BLaER1 (cell line): ENCODE data around the gene RAB35.

Experiments used
- H3K27ac ChIP-seq: shearing (Covaris generic); formaldehyde crosslinking; 2 replicates; pipeline ENCODE4 v1.8.1; 2022
- H3K27me3 ChIP-seq: shearing (Covaris generic); formaldehyde crosslinking; 2 replicates; pipeline ENCODE4 v1.8.1; 2022
- H3K36me3 ChIP-seq: shearing (Covaris generic); formaldehyde crosslinking; 2 replicates; pipeline ENCODE4 v1.8.1; 2022
- H3K4me1 ChIP-seq: shearing (Covaris generic); formaldehyde crosslinking; 2 replicates; pipeline ENCODE4 v1.8.1; 2022
- H3K4me2 ChIP-seq: shearing (Covaris generic); formaldehyde crosslinking; 2 replicates; pipeline ENCODE4 v1.8.1; 2022
- H3K4me3 ChIP-seq: shearing (Covaris generic); formaldehyde crosslinking; 2 replicates; pipeline ENCODE4 v1.8.1; 2022
- H3K9ac ChIP-seq: shearing (Covaris generic); formaldehyde crosslinking; 2 replicates; pipeline ENCODE4 v1.8.1; 2022
- H3K9me3 ChIP-seq: shearing (Covaris generic); formaldehyde crosslinking; 2 replicates; pipeline ENCODE4 v1.8.1; 2022
- H4K20me1 ChIP-seq: shearing (Covaris generic); formaldehyde crosslinking; 2 replicates; pipeline ENCODE4 v1.8.1; 2022
- Cebpa-rat ChIP-seq: shearing (Covaris generic); IDR thresholded peaks from 2 replicates; pipeline ENCODE4 v1.8.1; 2022

Gene RAB35

DNA sequence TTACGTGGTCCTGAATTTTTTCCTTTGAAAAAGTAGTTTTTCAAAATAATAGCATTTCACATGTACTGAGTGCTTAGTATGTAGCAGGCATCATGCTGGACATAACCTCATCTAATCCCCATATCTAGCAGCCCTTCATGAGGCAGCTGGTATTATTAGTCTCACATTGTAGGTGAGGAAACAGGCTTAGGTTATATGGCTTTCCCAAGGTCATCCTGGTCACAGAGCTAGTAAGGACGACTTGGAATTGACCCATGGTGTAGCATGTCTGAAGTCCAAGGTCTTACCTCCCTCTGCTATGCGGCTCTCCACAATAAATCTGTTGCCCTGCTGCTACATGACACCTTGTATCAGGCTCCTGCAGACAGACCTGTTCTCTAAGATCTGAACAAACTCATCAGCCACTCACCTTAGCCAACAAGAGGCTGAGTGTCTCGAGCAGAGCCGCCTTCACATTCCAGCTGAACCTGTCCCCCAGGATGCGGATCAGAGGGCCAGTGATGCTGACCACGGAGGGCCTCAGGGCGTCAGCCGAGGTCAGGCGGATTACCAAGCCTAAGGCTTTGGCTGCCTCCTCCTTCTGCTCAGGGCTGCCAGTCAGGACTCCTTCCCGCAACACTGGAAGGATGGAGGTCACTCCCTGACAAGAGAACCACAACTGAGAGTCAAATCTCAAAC lies 19.7 kb upstream of the RAB35 start:
- Histone ChIP-seq H3K9me3 (no peaks in the 10 kb centered on the region), H3K9ac (0 out of 2 replicates have a peak overlapping the region, but pooled peaks have one; percentile 13), H4K20me1 (peaks cover 51% of the 10 kb centered on the region), H3K27ac (no peak overlapping the region), H3K36me3 (peaks cover 100% of the 10 kb centered on the region), H3K4me3 (no peak overlapping the region), H3K4me1 (peaks cover 22% of the 10 kb centered on the region; the same call in 1 of the 2 replicates), H3K27me3 (no peaks in the 10 kb centered on the region), H3K4me2 (no peak overlapping the region)
- no peak for TF ChIP-seq Cebpa-rat

DNA sequence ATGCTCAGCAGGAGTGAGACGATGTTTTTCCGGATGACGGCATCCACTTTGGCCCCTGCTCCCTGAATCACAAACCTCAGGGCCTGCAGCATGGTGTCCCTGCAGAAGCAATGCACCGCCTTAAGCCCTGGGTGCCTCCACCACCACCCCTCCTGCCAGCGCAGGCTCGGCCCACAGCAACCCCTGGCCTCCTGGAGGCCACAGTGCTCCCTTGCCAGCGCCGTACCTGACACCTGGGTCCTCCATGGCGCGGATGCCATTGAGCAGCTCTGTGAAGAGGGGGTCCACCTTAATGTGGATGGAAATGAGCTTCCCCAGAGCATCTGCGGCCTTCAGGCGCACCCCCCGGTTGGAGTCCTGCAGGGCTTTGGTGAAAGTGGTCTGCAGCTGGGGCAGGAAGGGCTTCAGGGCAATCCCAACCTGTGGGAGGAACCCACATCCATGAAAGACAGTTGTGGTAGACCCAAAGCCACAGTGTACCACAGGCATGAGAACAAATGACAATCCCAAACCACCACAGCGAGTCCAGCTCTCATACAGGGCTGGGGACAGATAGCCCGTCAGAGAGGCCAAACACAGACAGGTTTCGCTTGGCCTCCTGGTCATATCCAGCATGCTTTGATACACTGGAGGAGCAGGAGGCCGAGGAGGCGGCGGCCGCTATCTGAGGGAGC lies 17.9 kb upstream of the RAB35 start:
- H3K9me3 ChIP-seq, result no peaks in the 10 kb centered on the region
- H3K4me2 ChIP-seq, result no peak overlapping the region
- TF ChIP-seq Cebpa-rat, result no peak
- peaks cover 53% of the 10 kb centered on the region for H4K20me1 ChIP-seq
- peaks cover 22% of the 10 kb centered on the region; the same call in 1 of the 2 replicates for H3K4me1 ChIP-seq
- H3K4me3 ChIP-seq, result no peak overlapping the region
- H3K36me3 ChIP-seq, result peaks cover 100% of the 10 kb centered on the region
- H3K27ac ChIP-seq, result no peak overlapping the region
- no peaks in the 10 kb centered on the region for H3K27me3 ChIP-seq
- H3K9ac ChIP-seq, result no peak overlapping the region

DNA sequence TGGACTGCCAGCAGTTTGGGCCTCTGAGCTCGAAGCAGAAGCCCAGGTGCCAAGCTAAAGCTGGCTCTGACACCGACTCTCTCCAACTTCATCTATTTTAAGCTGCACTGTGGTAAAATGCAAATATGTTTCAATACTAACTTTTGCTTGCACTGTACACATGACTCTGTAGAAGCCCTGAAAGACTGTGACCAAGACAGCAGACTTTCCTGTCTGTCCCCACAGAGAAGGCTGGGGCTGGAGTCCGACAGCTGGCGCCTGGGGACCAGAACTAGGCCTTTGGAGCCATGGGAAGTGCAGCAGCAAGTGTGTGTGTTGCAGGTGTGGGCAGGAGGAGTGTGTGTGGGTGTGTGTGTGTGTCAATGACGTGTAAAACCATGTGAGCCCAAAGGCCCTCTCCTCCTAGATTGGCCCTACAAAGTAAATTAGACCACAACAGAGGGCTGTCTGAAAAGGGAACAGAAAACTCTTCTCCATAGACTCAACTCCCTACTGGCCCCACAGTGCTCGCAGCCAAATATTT lies 16.4 kb upstream of the RAB35 start:
- peak overlapping the region; percentile 33 for H3K27ac ChIP-seq
- peaks cover 52% of the 10 kb centered on the region for H4K20me1 ChIP-seq
- H3K36me3 ChIP-seq, result peaks cover 100% of the 10 kb centered on the region
- peaks cover 22% of the 10 kb centered on the region; the same call in 1 of the 2 replicates for H3K4me1 ChIP-seq
- no peaks in the 10 kb centered on the region for H3K9me3 ChIP-seq
- 0 out of 2 replicates have a peak overlapping the region, but pooled peaks have one; percentile 21 for H3K9ac ChIP-seq
- peak overlapping the region; percentile 54; the same call in 1 of the 2 replicates for H3K4me2 ChIP-seq
- H3K27me3 ChIP-seq, result no peaks in the 10 kb centered on the region
- no peak for TF ChIP-seq Cebpa-rat
- no peak overlapping the region for H3K4me3 ChIP-seq

DNA sequence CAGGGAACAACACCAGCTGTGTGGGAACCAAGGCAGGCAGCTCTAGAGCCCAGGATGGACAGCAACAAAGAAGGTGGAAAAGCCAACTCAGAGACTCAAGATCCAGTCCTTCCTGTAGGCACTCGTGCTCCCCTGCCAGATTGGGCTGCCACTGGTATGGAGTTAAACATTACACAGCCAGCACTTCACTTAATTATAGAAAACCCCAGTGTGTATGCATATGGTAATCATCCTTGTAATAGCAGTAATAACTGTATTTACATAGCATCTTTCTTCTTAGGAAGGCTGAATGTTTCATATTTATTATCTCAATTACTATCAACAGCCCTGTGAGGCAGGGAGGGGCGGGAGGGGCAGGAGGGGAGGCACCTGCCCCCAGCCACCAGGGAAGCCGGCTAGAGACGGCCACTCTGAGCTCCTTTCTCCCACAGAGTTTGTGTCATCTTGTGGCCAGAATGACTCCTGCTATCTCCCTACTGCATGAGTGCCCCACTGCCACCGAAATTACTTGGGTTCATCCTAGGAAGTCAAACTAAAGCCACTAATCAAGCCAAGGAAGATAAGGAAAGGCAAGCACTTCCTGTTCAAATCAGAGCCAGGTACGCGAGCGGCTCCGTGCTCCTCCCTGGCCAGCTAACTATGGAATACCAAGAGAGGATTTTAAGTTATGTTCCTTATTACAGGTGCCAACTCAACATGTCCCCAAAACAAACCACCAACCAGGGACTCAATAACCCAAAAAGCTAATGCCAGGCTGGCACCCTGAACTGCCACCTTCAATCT lies 15.7 kb upstream of the RAB35 start:
- no peak overlapping the region for H3K9ac ChIP-seq
- H4K20me1 ChIP-seq, result peaks cover 48% of the 10 kb centered on the region
- H3K27ac ChIP-seq, result 0 out of 2 replicates have a peak overlapping the region, but pooled peaks have one; percentile 33
- no peak overlapping the region for H3K4me3 ChIP-seq
- H3K9me3 ChIP-seq, result no peaks in the 10 kb centered on the region
- H3K27me3 ChIP-seq, result no peaks in the 10 kb centered on the region
- H3K4me2 ChIP-seq, result peak overlapping the region; percentile 54; the same call in 1 of the 2 replicates
- no peak for TF ChIP-seq Cebpa-rat
- H3K4me1 ChIP-seq, result peaks cover 22% of the 10 kb centered on the region; the same call in 1 of the 2 replicates
- H3K36me3 ChIP-seq, result peaks cover 100% of the 10 kb centered on the region

DNA sequence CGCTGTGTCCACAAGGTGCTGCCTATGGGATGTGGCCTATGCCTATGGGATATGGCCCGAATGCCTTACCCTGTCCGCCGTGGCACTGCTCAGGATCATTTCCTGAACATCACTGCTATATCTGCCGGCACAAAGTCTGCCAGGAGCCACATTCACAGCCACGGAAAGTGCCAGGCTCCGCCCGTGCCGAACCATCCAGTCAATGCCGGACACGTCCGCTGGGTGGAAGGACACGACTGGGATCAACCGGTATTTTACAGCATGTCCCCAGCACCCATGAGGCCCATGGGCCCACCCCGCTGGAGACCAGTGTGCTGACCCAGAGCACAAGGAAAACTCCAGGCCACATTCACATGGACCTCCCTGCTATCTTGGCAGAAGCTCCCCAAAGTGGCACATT lies 14.6 kb upstream of the RAB35 start:
- Histone ChIP-seq H3K4me1 (peaks cover 22% of the 10 kb centered on the region; the same call in 1 of the 2 replicates), H3K4me3 (no peak overlapping the region), H3K27ac (no peak overlapping the region), H3K9ac (no peak overlapping the region), H3K36me3 (peaks cover 100% of the 10 kb centered on the region), H3K4me2 (no peak overlapping the region), H3K9me3 (no peaks in the 10 kb centered on the region), H4K20me1 (peaks cover 43% of the 10 kb centered on the region), H3K27me3 (no peaks in the 10 kb centered on the region)
- no peak for TF ChIP-seq Cebpa-rat

DNA sequence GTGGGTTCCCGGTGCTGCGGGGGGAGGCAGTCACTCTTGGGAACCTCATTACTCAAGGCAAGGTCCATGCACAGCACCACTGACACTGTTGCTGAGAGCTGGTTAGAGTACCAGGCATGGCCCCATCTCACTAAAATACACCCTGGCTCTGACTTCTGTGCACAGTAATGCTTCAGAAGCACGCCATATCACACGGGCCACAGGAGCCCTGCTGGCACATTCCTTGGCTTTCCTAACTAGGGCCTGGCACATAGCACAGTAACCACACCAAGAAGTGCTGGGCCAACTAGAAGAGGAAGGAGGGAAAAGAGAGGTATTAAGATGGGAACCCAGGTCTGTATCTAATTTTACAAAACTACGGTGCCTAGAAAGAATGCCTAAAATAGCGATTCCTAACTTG lies 13.5 kb upstream of the RAB35 start:
- H3K9ac ChIP-seq, result no peak overlapping the region
- H3K9me3 ChIP-seq, result no peaks in the 10 kb centered on the region
- peaks cover 22% of the 10 kb centered on the region; the same call in 1 of the 2 replicates for H3K4me1 ChIP-seq
- peaks cover 46% of the 10 kb centered on the region for H4K20me1 ChIP-seq
- no peak for TF ChIP-seq Cebpa-rat
- H3K4me2 ChIP-seq, result no peak overlapping the region
- no peak overlapping the region for H3K27ac ChIP-seq
- no peaks in the 10 kb centered on the region for H3K27me3 ChIP-seq
- H3K36me3 ChIP-seq, result peaks cover 96% of the 10 kb centered on the region
- no peak overlapping the region for H3K4me3 ChIP-seq

DNA sequence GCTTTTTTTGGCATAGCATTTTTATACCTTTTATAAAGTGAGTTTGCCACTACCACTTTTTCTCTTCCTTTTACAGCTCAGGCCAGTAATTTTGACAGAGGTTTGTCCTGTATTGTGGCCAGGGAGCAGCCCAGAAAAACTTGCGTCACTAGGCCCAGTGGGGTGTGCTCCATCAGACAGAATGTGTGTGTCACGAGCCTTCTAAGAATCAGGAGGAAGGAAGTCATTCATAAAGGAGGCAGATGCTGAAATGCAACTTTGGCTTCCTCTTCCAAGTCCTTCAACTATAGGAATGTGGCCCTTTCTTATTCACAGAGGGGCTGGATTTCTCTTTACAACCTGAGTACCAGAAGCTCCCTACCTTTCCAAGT lies 10.1 kb upstream of the RAB35 start:
- H4K20me1 ChIP-seq, result 0 out of 2 replicates have a peak, but pooled peaks cover 22% of the 10 kb centered on the region

DNA sequence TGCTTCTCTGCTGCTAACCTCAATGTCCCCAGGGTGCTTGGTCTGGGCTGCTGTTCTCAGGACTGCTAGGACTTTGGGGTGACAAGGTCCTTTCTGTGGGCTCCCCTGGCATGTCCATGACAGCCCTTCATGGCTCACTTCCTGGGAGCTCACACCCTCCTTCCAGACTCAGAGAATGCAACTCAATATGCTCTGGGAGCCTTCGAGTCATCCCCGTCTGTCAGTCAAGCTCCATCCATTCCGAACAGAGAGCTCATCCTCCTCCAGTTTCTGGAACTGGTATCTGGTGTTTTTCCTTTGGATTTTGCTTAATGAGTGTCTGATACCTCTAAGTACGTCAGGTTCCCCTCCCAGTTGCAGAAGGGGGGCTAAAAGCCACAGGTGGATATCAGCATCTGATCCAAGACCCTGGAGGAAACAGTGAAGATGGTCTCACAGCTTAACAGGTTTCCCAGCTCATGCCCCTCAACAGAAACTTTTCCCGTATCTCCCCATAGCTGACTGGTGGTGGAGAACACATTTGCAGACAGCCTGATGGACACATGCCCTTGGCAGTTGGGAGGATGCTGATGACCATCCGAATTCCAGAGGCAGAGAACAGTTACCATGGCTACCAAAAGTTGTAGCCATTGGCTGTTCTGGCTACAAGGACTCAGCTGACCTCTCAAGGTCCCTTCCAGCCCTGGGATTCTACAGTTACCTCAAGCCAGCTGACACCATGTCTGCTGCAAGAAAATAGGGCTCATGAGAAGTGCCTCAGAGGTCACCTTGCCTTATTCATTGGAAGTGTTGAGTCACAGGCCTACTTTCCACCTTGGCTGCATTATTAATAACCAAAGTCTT lies 9.5 kb upstream of the RAB35 start:
- Histone ChIP-seq H3K27ac (no peak overlapping the region), H3K27me3 (no peaks in the 10 kb centered on the region), H3K4me1 (peaks cover 13% of the 10 kb centered on the region), H3K4me2 (no peak overlapping the region), H3K4me3 (no peak overlapping the region), H3K9me3 (no peaks in the 10 kb centered on the region), H3K36me3 (peaks cover 56% of the 10 kb centered on the region), H4K20me1 (0 out of 2 replicates have a peak, but pooled peaks cover 22% of the 10 kb centered on the region), H3K9ac (no peak overlapping the region)
- TF ChIP-seq Cebpa-rat, result no peak

More for the DNA sequence above, 10.1 kb upstream of the RAB35 start:
- no peak for TF ChIP-seq Cebpa-rat
- peaks cover 63% of the 10 kb centered on the region for H3K36me3 ChIP-seq
- H3K4me2 ChIP-seq, result no peak overlapping the region
- no peak overlapping the region for H3K9ac ChIP-seq
- H3K9me3 ChIP-seq, result no peaks in the 10 kb centered on the region
- H3K4me3 ChIP-seq, result no peak overlapping the region
- no peaks in the 10 kb centered on the region for H3K27me3 ChIP-seq
- H3K27ac ChIP-seq, result no peak overlapping the region
- H3K4me1 ChIP-seq, result peaks cover 13% of the 10 kb centered on the region

DNA sequence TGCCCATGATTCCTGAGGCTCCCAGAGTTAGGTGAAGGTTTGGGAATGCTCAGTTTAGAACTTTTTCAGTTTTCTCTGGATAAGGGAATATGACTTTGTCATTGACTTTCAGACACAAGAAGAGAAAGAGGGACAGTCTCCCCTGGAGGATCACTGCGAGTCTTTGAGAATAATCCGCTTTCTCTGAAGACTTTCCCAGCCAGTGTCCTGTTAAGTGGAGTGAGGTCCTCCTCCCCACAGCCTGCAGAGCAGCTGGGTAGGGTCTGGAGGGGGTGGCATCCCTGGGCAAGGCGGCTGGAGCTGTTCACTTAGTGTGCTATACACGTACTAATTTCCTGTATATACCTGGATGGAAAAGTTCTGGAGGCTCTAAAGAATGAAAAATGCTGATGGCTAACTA lies 8.5 kb upstream of the RAB35 start:
- Histone ChIP-seq H3K27me3 (no peaks in the 10 kb centered on the region), H3K4me3 (no peak overlapping the region), H3K4me1 (peaks cover 13% of the 10 kb centered on the region), H4K20me1 (0 out of 2 replicates have a peak, but pooled peaks cover 19% of the 10 kb centered on the region), H3K36me3 (peaks cover 47% of the 10 kb centered on the region), H3K9ac (no peak overlapping the region), H3K9me3 (no peaks in the 10 kb centered on the region), H3K4me2 (no peak overlapping the region), H3K27ac (no peak overlapping the region)
- TF ChIP-seq Cebpa-rat, result no peak
